GM18505 (cell line): Measurements from ENCODE around the gene RNF224.

Experiments used
- ATAC-seq: cut with Tn5 transposase; IDR thresholded peaks from one replicate; pipeline ENCODE4 v1.9.1; 2021; ENCODE audit not compliant: unreplicated experiment
- POLR2A ChIP-seq: IDR thresholded peaks from 4 replicates; pipeline ENCODE4 v1.6.1; 2011; ENCODE audit warnings: borderline replicate concordance; ENCODE audit not compliant: insufficient read depth, insufficient read length; ENCODE audit errors: extremely low read depth

The RNF224 gene

DNA sequence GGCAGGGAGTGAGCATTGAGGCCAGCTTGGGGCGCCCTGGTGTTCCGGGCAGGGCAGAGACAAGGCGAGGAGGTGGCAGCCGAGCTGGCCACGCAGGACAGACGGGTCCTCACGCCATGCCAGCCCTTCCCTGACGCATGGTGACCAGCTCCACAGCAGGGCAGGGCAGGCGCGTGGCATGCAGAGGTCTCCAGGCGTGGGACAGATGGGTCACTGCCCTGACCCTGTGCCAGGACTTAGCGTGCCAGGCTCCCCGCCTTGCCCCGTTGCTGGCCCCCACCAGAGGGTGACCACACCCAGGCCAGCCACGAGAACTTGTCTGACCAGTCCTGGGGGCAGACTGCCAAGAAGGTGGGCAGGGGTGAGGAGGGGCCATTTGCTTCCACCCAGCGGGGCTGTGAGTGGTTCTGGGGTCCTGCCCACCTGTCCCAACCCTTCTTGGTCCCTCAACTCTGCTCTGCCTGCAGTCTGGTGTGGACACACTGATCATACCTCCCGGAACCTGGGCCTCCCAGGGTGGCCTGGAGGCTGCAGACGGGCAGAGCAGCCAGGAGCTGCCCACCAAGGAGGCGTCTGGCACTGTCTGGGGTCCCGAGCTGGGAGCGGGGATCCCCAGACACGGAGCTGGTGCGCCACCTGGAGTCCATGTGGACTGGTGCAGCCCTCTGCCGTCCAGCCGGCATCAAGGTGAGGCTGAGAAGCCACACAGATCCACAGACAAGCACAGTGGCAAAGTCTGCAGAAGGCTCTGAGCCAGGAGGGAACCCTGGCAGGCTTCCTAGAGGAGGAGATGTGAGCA, at the start of gene RNF224:
TSS of gene RNF224 (plus strand) at position 449 of the 799 bp plus-strand sequence. CDS start 834 bp downstream, outside the sequence.
- no peak for TF ChIP-seq POLR2A
- ATAC-seq: no peak

DNA sequence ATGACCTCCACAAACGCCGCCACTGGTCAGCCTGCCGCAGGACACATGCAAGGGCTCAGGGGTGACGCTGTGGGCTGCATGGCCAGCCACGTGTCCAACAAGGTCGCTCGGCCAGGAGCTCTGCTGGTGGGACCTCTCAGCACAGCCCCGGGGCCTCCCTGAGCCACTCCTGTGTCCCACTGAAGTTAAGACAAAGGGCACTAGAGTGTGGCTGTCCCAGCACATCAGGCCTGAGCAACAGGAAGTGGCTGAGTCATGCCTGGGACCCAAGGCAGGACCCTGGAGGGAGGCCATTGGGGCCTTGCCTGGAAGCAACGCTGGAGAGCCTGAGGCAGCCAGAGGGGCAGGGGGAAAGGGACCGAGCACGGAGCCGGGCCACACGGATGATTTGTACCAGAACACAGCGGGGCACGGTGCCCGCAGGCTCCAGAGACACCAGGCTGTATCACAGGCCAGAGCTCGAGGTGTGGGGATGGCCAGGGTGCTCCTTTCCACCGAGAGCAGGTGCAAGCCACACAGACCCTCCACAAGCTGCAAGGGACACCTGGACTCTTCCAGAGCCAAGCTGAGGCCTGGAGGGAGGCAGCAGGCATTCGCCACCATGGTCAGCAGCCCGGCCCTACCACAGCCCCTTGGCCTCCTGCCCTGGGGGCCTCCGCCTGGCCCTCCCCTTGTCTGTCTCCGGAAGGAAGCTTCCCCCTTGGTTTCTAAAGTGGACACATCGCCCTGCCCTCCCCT, 48.9 kb upstream of the RNF224 start:
- ATAC-seq: no peak
- TF ChIP-seq POLR2A: no peak

DNA sequence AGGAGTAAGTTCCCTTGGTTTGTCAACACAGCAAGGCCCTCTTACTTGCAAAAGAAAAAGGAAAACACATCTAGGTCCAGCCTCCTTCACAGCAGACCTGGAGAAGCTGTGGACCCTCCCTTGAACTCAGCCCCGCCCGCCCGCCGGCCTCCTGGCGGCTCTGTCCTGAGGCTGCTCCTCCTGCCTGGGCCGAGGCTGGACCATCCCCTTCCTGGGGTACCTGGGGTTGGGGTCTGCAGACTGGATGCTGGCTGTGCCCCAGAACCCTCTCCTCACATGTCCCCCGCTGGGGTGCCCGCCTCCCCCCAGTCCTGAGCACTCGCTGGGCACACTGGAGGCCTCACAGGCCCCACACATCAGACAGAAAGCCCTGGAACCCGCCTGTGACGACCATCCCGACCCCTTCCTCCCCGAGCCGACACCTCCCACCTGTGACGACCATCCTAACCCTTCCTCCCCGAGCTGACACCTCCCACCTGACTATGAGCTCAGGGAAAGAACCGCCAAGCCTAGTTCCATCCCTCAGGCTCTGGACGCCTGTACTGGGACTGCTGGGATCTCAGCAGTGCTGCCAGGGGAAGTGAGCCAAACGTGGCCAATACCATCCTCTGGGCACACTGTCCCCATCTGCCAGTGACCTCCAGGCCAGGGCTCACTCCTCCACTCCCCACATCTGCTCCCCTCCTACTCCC, 48.2 kb upstream of the RNF224 start:
- no peak for ATAC-seq
- TF ChIP-seq POLR2A: no peak

DNA sequence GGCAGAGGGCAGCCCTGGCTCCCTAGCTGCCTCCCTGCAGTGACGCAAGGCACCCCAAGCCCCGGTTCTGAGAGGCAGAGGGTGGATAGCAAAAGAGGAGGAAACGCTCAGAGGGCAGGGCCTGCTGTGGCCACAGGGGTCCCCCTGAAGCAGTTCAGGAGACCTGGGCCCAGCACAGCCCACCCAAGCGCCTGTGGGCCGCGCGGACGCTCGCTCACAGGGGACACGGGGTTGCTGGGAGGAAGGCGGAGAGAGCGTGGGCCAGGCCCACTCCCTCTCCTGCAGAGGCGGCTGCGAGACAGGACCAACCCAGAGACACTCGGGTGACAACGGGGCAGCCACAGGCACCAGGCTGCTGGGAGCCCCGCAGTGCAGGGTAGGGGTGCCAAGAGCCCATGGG, 47.5 kb upstream of the RNF224 start:
- ATAC-seq: no peak
- no peak for TF ChIP-seq POLR2A

DNA sequence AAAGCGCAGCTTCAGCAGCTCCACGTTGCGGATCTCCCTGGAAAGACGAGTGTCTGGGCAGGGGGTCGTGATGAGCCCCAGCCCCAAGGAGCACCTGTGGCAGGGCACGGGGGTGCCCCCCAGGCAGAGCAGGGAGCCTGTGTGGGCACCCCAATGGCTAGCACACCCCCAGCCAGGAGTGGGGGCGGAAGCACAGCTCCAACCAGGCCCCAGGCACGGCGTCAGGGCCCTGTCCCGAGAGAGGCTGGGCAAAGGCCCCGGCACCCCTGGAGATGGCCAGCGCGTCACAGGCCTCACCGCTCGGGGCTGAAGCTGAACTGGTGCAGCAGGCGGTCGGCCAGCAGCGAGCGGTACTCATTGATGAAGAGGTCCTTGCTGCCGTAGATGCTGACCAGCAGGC, 46.8 kb upstream of the RNF224 start:
- no peak for TF ChIP-seq POLR2A
- no peak for ATAC-seq

DNA sequence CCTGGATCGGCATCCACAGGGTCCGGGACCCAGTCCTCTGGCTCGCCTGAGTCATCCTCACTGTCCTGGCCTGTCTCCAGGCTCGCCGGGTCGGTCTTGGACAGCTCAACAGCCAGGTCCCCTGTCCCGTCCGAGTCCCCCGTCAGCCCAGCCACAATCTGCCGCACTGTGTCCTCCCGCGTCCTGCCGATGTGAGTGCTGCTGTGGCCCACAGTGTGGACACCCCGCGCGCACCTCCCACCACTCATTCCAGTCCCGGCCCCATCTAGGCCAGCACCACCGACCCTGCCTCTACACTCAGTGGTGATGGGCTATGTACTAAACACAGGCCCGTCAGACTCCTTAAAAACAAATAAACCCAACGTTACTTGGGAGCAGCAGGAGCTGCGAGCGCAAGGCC, 45.6 kb upstream of the RNF224 start:
- no peak for ATAC-seq

DNA sequence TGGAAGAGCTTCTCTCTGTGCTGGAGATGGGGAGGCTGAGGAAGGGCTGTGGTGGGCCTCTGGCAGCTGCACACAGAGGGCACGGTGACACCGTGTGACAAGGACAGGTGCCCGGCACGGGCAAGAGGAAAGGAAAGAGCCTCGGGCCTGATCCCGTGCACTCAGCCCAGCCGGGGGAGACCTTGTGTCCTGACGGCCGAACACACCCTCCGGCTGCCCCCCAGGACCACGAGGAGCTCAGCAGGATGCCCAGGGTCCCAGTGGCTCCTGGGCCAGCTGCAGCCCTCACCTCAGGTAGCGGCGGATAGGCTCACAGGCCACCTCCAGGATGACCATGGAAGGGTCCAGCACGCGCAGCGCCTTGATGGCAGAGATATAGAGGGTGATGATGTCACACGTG, 44.5 kb upstream of the RNF224 start:
- TF ChIP-seq POLR2A: no peak
- no peak for ATAC-seq

More for the DNA sequence above, 45.6 kb upstream of the RNF224 start:
- no peak for TF ChIP-seq POLR2A

DNA sequence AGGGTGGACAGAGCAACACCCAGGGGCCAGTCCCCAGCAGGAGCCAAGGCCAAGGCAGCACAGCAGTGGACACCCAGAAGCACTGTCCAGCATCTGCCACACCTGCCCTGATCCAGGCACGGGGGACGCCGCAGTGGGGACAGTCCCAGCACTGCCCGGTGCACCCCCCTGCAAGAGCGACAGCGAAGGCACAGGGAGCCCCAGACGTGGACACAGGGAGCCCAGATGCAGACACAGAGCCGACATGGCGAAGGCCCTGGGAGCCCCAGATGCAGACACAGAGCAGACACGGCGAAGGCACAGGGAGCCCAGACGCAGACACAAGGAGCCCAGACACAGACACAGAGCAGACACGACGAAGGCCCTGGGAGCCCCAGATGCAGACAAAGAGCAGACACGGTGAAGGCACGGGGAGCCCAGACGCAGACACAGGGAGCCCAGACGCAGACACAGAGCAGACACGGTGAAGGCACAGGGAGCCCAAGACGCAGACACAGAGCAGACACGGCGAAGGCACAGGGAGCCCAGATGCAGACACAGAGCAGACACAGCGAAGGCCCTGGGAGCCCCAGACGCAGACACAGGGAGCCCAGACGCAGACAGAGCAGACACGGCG, 43.2 kb upstream of the RNF224 start:
- ATAC-seq: no peak
- TF ChIP-seq POLR2A: no peak

DNA sequence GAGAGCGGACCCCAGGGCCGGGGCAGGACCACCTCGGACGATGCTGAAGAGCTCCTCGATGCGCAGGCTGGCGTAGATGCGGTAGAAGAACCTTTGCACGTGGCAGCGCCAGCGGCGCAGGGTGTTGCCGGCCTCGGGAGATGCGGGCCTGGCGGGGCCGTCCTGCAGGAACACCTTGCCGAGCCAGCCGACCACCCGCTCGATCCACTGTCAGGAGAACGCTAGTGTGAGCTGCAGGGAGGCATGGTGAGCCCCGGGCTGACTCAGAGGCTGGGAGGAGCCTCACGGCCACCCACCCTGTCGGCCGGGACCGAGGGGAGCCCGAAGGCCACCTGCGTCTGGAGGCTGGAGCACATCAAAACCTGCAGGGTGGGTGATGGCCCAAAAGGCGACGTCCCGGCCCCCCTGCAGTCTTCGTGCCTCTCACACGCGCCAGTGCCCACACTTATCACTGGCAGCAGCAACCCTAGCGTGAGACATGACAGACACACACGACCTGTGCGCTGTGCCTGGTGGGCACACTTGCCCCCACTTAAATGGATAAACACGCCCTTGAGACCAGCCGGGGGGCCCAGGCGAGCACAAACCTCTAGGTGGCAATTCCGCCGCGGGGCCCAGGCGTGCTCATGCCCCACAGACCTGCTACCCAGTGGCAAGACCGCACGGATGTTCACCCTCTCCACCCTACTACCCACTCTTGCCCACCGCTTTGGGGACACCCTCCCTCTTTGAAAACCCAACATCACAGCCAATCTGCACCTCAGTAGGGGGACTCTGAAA, 42.2 kb upstream of the RNF224 start:
- TF ChIP-seq POLR2A: no peak
- ATAC-seq: no peak

DNA sequence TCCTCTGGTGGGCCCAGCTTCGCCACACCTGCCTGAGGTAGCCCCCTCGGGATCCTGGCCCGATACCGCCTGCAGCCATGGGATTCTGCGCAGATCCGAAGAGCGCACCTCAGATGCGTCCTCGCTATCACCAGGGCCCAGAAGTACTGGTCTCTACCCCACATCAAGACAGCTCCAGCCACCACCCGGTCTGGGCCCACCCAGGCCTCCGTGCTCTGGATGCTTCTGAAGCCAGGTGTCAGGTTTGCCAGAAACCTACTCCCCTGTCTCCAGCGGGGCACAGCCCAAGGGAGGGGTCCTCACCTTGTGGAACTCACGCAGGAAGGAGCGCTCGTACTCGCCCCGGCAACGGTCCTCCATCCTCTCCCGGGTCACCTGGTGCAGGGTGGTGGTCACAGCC, 41.4 kb upstream of the RNF224 start:
- TF ChIP-seq POLR2A: no peak
- no peak for ATAC-seq

DNA sequence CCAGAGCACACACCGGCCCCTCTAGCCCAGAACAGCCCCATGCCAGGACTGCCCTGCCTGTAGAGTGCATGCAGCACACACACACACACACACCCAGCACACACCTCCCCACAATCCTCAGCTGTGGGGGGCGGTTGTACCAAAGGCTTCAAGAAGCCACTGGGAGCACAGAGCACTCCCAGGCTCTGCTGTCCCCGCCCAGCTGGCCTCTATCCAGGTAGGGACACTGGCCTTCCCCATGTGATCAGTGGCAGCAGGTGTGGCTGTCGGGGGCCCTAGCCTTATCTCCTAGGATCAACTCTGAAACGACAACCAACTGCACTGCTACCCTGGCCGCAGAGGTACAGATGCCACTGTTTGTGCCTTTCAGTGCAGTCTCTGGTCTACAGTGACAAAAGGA, 40.9 kb upstream of the RNF224 start:
- TF ChIP-seq POLR2A: no peak
- ATAC-seq: no peak

DNA sequence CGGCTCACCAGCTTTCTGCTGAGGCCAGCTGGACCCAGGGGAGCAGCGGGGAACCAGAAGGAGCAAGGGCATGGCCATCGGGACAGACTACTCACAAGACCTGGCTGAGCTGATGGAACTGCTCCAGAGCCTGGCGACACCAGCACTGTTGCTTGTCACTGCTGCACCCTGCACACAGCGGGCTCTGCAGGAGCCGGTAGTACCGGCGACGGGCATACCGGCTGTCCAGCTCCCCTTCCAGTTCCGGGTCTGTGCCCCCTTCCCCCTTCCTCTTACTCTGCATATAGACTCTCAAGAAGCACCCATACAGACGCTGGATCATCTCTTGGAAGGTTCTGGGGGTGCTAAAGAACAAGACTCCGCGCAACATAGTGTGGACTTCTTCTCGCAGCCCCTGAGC, 39.9 kb upstream of the RNF224 start:
- no peak for TF ChIP-seq POLR2A
- no peak for ATAC-seq
